Measurements from ENCODE around the gene TBRG1.

Gene TBRG1

GRCh38 chr11:124662106-124662505, 39.4 kb downstream of the TBRG1 start:
- no peak for DNase-seq (ENCODE audit: low spot score)

- DNase-seq (ENCODE audit: low spot score): no peak
Observed at GRCh38 chr11:124663861-124664260, 41.2 kb downstream of the TBRG1 start.

GRCh38 chr11:124667601-124668000, 44.9 kb downstream of the TBRG1 start:
- no peak for DNase-seq (ENCODE audit: low spot score)

- peak; percentile 72 for DNase-seq (ENCODE audit: low spot score)
Observed at GRCh38 chr11:124669193-124669592, 46.5 kb downstream of the TBRG1 start.

GRCh38 chr11:124670732-124671131, 48.1 kb downstream of the TBRG1 start:
- no peak for DNase-seq (ENCODE audit: low spot score)

- DNase-seq (ENCODE audit: low spot score): peak; percentile 16
Observed at GRCh38 chr11:124672536-124673215, 50.0 kb downstream of the TBRG1 start.

GRCh38 chr11:124673333-124674167, 50.9 kb downstream of the TBRG1 start, which contains the start of the genes SIAE and SPA17:
Gene SIAE (minus strand): TSS chr11:124673739. CDS start chr11:124673708, 31 bp downstream.
Gene SPA17 (plus strand): TSS chr11:124673904. CDS start chr11:124675265, 1,361 bp downstream.
- peak; percentile 93 for DNase-seq (ENCODE audit: low spot score)

GRCh38 chr11:124674168-124674517, 51.5 kb downstream of the TBRG1 start:
- no peak for DNase-seq (ENCODE audit: low spot score)

GRCh38 chr11:124674571-124674970, 51.9 kb downstream of the TBRG1 start:
- DNase-seq (ENCODE audit: low spot score): peak; percentile 19

GRCh38 chr11:124676386-124676785, 53.7 kb downstream of the TBRG1 start:
- DNase-seq (ENCODE audit: low spot score): no peak

- DNase-seq (ENCODE audit: low spot score): no peak
Observed at GRCh38 chr11:124678416-124678815, 55.8 kb downstream of the TBRG1 start.

GRCh38 chr11:124681421-124681820, 58.8 kb downstream of the TBRG1 start:
- no peak for DNase-seq (ENCODE audit: low spot score)

GRCh38 chr11:124682443-124682842, 59.8 kb downstream of the TBRG1 start:
- DNase-seq (ENCODE audit: low spot score): no peak
